NCI-H2107 treated with DMSO at 0.1 percent for 48 hours (cell line): Measurements from ENCODE around the gene TRIO.
A peak's percentile ranks its signal among the peaks of the same experiment; 100 is the strongest.

Source experiments
- DNase-seq: peaks from one replicate; lab custom pipeline; 2025; ENCODE audit not compliant: unreplicated experiment; lab: John Stamatoyannopoulos, UW

TRIO gene

GRCh38 chr5:14220642-14221041 is 77.5 kb downstream of the TRIO start:
- no peak for DNase-seq

GRCh38 chr5:14221732-14222131 is 78.6 kb downstream of the TRIO start:
- no peak for DNase-seq

DNA sequence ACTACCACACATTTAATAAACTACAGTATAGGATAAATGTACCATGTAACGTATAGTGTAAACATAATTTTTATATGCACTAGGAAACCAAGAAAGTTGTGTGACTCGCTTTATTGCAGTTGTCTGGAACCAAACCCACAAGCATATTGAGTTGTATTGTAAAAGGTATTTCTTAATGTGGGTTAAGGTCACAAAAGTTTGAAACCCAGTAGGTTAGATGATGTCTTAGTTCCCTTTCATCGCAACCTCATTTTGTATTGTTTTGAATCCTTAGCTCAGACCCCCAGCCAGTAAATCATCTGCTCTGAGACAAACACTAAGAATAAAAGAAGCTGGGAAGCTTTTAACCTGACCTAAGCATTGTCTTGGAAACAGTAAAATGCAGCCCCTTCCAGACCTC is 79.1 kb downstream of the TRIO start:
- no peak for DNase-seq

- no peak for DNase-seq
These were observed 80.2 kb downstream of the TRIO start for GRCh38 chr5:14223372-14223771.

- DNase-seq = no peak
These were observed 82.2 kb downstream of the TRIO start for GRCh38 chr5:14225173-14225834.

- DNase-seq = no peak
These were observed 83.0 kb downstream of the TRIO start for GRCh38 chr5:14226149-14226548.

GRCh38 chr5:14226554-14226953 is 83.4 kb downstream of the TRIO start:
- DNase-seq = no peak

DNA sequence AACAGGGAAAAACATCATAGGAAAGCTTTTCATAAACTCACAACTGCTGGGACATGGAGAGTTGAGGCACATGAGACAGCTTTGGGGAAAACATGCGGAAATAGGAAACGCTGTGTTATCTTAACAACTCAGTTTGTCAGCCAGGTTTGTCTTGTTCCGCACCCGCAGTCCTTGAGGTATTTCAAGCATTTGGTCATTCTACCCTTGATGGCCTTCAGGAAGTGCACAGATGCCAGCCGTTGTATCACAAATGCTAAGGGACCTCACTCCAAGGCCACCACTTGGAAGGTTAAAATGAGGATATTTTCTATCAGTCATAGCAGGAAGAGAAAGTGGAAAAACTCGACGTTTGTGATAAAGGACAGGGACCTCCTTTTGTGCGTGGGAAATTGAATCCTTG is 83.8 kb downstream of the TRIO start:
- no peak for DNase-seq

GRCh38 chr5:14227513-14227912 is 84.4 kb downstream of the TRIO start:
- no peak for DNase-seq

DNA sequence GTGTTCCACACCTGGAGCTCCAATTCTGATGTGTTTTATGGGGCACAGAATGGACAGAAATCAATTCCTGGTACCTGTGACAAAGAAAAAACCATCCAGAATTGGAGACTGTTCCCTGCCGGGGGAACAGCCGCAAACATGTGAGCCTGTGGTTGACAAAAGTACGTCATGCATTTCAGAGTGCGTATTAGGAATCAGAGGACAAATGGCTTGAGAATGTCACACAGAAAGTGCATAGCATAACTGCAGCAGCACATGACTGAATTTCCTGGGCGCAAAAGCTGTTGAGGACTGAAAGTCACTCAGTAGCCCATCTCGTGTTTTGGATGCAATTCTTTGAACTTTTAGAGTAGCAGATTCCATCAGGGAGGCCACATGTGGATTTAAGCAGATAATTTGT is 85.1 kb downstream of the TRIO start:
- DNase-seq = peak; percentile 93

DNA sequence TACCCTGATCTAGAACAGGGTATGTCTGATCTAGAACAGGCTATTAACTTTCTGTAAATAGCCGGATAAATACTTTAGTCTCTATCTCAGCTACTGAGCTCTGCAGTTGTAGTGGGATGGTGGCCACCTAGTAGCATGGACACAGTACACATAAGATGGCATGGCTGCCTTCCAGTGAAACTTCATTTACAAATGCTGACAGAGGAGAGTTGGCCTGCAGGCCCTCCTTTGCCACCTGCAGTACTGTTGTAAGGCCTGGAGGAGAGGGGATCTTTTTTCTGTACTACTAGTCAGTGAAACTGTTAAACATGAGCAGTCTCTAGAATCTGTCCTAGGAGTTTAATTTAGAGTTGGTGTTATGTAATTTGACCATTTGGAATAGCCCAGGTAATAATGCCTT is 86.0 kb downstream of the TRIO start:
- no peak for DNase-seq

GRCh38 chr5:14229734-14230133 is 86.6 kb downstream of the TRIO start:
- DNase-seq = no peak

DNA sequence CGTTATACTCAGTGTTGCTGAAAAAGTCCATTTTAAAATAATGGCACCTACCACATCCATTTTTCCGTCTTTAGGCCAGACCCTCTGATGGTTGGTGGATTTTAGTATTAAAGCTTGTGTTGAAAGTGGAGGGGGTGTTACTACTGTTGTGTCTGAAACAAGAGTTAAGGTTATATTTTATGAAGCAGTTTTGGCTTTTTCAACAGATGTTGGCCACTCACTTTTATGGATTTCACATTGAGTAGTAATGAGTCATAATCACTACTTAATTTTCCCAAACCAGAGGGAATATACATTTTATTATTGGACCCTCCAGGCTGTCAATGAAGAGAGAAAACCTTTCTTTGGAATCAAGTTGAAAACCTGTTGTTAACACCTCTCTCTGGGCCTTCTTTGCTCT is 88.0 kb downstream of the TRIO start:
- DNase-seq = no peak

- no peak for DNase-seq
These were observed 88.7 kb downstream of the TRIO start for GRCh38 chr5:14231890-14232289.

- DNase-seq = no peak
These were observed 91.1 kb downstream of the TRIO start for GRCh38 chr5:14234204-14234603.

DNA sequence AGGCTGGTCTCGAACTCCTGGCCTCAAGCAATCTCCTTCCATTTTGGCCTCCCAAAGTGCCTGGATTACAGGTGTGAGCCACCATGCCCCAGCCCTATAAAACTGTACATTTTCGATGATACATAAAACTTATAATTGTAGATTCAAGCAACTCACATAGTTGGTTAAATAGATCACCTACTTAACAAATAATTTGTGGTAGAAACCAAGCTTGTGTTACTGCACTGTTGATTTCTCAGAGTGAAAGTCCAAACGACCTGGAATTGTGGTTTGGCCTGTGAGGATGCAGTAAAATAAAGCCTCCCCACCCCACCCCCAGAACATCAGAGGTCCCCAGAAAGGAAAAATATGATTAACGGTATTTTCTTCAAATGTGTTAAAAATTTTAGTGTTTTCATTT is 92.7 kb downstream of the TRIO start:
- no peak for DNase-seq

GRCh38 chr5:14236757-14237156 is 93.6 kb downstream of the TRIO start:
- peak; percentile 73 for DNase-seq

DNA sequence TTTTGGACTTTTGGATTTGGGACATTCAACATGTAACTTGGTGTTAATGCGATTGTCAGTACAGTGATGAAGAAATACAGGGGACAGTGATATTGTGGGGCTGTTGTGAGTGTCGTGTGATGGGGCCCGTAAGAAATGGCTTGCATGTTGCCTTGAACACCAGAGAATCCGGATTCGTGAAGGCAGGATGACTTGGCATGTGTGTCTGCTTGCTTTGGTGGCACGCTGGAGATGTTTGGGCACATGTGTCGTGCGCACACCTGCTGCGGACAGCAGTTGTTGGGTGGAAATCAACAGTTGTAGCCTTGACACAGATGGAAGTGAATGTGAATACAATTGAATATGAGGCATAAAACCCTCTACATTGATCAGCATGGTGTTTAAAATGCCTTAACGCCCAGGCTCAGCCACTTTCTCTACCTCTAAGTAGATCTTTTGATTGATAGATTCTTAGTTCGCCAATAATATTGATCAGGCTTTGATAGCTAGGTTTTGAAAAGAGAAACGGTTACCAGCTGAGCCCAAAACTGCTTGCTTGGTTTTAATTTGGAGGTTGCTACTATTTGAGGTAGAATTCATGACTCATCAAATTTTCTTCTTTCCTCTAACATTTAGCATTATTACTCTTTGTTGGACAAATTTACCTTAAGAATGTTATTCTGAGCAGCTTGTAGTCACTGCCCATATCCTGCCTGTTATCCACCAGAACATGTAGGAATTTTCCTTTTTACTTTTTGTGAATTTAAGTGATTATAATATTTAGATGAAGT is 94.4 kb downstream of the TRIO start:
- DNase-seq = no peak

- DNase-seq = no peak
These were observed 95.1 kb downstream of the TRIO start for GRCh38 chr5:14238272-14238671.

DNA sequence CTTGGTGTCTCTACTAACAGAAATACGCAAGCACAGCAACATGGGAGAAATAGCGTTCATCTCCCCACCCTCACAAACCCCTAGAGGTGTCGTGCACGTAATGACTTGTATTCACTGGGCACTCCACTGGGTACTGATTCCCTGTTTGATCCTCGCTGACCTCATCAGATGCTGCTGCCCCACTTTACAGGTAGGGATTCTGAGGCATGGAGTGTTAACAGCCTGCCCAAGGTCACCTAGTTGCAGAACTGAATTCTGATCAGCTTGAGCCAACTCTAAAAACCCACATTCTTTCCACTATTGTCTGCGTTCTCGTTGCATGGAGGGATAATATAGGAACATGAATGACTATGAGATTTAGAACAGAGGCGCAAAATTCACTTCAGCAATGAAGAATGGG is 96.3 kb downstream of the TRIO start:
- no peak for DNase-seq

DNA sequence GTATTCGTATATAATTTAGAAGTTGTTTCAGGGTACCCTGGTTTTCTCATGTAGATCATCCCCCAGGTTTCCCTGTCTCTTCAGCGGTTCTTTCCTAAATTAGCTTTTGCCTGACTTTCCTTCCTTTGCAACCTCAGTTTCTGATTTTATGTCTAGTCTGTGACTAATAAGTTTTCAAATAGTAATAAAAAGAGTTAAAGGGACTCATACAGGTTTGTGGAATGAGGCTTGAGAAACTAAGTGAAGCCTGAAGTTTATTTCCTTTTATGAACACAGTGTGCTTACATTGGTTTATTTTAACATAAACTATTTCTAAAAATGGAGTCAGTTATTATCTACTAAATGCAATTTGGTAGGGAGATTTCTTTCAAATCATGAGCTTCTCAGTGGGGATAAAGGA is 96.8 kb downstream of the TRIO start:
- no peak for DNase-seq

GRCh38 chr5:14240359-14240758 is 97.2 kb downstream of the TRIO start:
- peak; percentile 25 for DNase-seq

GRCh38 chr5:14241141-14241540 is 98.0 kb downstream of the TRIO start:
- no peak for DNase-seq
